ENCODE measurements around the gene UBE2E2. TPM values are rescaled to one million over a fixed set of nuclear protein-coding genes. Genes with fewer than 3 reads are reported as not detected.

Gene UBE2E2
- total and polyA plus RNA-seq, 7 experiments from 2014 or later: 2.4 to 28.8 (median 15.3) TPM

- Mint-ChIP-seq H3K4me1 (peaks cover 0 to 46% (median 22%) of the 10 kb centered on the region in 7 donors), H3K27ac (no peak overlapping the region), H3K36me3 (peaks cover 0 to 5% (median 0%) of the 10 kb centered on the region in 5 donors), H3K27me3 (no peaks in the 10 kb centered on the region), H3K4me3 (peak overlapping the region in 1 of 10 donors; percentile 8), H3K9me3 (no peaks in the 10 kb centered on the region)
- Histone ChIP-seq H3K4me3 (ENCODE audit: low read length) (no peak overlapping the region), H3K4me1 (ENCODE audit: control insufficient read depth in 2 of 2, insufficient read depth in 2 of 2, low read length in 2 of 2) (no peaks in the 10 kb centered on the region), H3K36me3 (ENCODE audit: control insufficient read depth in 2 of 3, insufficient read depth in 3 of 3, low read length in 3 of 3) (no peaks in the 10 kb centered on the region), H3K27ac (ENCODE audit: low read depth, low read length) (no peak overlapping the region), H3K27me3 (ENCODE audit: control insufficient read depth in 2 of 2, insufficient read depth in 2 of 2, low read length in 2 of 2) (no peaks in the 10 kb centered on the region), H3K9me3 (ENCODE audit: control insufficient read depth in 2 of 3, low read length in 3 of 3) (no peaks in the 10 kb centered on the region)
- CTCF ChIA-PET: interaction anchor here (0.7 to 1.2 kb wide), 2 partner anchors 54 to 382 kb away, joined by 3 to 8 read pairs; no protein-coding TSS in a partner anchor
- intact Hi-C loops (cut with micrococcal nuclease): no loop called here
- DNase-seq (no peak), ATAC-seq (no peak)
- POLR2A ChIA-PET: interaction anchor here (0.8 kb wide), 1 partner anchor 58 kb away, joined by 4 read pairs; no protein-coding TSS in a partner anchor
These were observed 45.5 kb downstream of the UBE2E2 start for GRCh38 chr3:23248594-23249131.

- no peak overlapping the region for H3K27ac Mint-ChIP-seq
- no peaks in the 10 kb centered on the region for H3K9me3 ChIP-seq (ENCODE audit: control insufficient read depth in 2 of 3, low read length in 3 of 3)
- peaks cover 0 to 56% (median 31%) of the 10 kb centered on the region in 7 donors for H3K4me1 Mint-ChIP-seq
- ATAC-seq (no peak), DNase-seq (no peak)
- intact Hi-C loops (cut with micrococcal nuclease): no loop called here
- no peaks in the 10 kb centered on the region for H3K4me1 ChIP-seq (ENCODE audit: control insufficient read depth in 2 of 2, insufficient read depth in 2 of 2, low read length in 2 of 2)
- no peak overlapping the region for H3K27ac ChIP-seq (ENCODE audit: low read depth, low read length)
- ChIA-PET CTCF (no interaction called here), POLR2A (no interaction called here)
- H3K36me3 Mint-ChIP-seq: peaks cover 0 to 5% (median 0%) of the 10 kb centered on the region in 5 donors
- no peaks in the 10 kb centered on the region for H3K36me3 ChIP-seq (ENCODE audit: control insufficient read depth in 2 of 3, insufficient read depth in 3 of 3, low read length in 3 of 3)
- no peak overlapping the region for H3K4me3 Mint-ChIP-seq
- H3K4me3 ChIP-seq (ENCODE audit: low read length): no peak overlapping the region
- H3K9me3 Mint-ChIP-seq: no peaks in the 10 kb centered on the region
- no peaks in the 10 kb centered on the region for H3K27me3 Mint-ChIP-seq
- H3K27me3 ChIP-seq (ENCODE audit: control insufficient read depth in 2 of 2, insufficient read depth in 2 of 2, low read length in 2 of 2): no peaks in the 10 kb centered on the region
These were observed 46.8 kb downstream of the UBE2E2 start for GRCh38 chr3:23249961-23250360.

- no peaks in the 10 kb centered on the region for H3K9me3 Mint-ChIP-seq
- CTCF ChIA-PET: interaction anchor here (0.7 kb wide), 1 partner anchor 21 kb away, joined by 3 read pairs; no protein-coding TSS in a partner anchor
- H3K36me3 Mint-ChIP-seq: peaks cover 0 to 9% (median 0%) of the 10 kb centered on the region in 5 donors
- Histone ChIP-seq H3K27ac (ENCODE audit: low read depth, low read length) (no peak overlapping the region), H3K27me3 (ENCODE audit: control insufficient read depth in 2 of 2, insufficient read depth in 2 of 2, low read length in 2 of 2) (no peaks in the 10 kb centered on the region), H3K4me1 (ENCODE audit: control insufficient read depth in 2 of 2, insufficient read depth in 2 of 2, low read length in 2 of 2) (no peaks in the 10 kb centered on the region), H3K36me3 (ENCODE audit: control insufficient read depth in 2 of 3, insufficient read depth in 3 of 3, low read length in 3 of 3) (no peaks in the 10 kb centered on the region), H3K4me3 (ENCODE audit: low read length) (no peak overlapping the region), H3K9me3 (ENCODE audit: control insufficient read depth in 2 of 3, low read length in 3 of 3) (no peaks in the 10 kb centered on the region)
- no peak overlapping the region for H3K4me3 Mint-ChIP-seq
- POLR2A ChIA-PET: no interaction called here
- ATAC-seq: no peak
- no peak for DNase-seq
- peaks cover 0 to 61% (median 36%) of the 10 kb centered on the region in 7 donors for H3K4me1 Mint-ChIP-seq
- no peaks in the 10 kb centered on the region for H3K27me3 Mint-ChIP-seq
- intact Hi-C loops (cut with micrococcal nuclease): no loop called here
- H3K27ac Mint-ChIP-seq: no peak overlapping the region
These were observed 49.0 kb downstream of the UBE2E2 start for GRCh38 chr3:23252122-23252521.

GRCh38 chr3:23253214-23253613, 50.1 kb downstream of the UBE2E2 start:
- no peaks in the 10 kb centered on the region for H3K9me3 ChIP-seq (ENCODE audit: control insufficient read depth in 2 of 3, low read length in 3 of 3)
- intact Hi-C loops (cut with micrococcal nuclease): no loop called here
- H3K4me3 ChIP-seq (ENCODE audit: low read length): no peak overlapping the region
- no peaks in the 10 kb centered on the region for H3K36me3 ChIP-seq (ENCODE audit: control insufficient read depth in 2 of 3, insufficient read depth in 3 of 3, low read length in 3 of 3)
- H3K4me1 Mint-ChIP-seq: peaks cover 0 to 60% (median 31%) of the 10 kb centered on the region in 7 donors
- H3K27me3 Mint-ChIP-seq: no peaks in the 10 kb centered on the region
- ATAC-seq: no peak
- CTCF ChIA-PET: no interaction called here
- H3K4me1 ChIP-seq (ENCODE audit: control insufficient read depth in 2 of 2, insufficient read depth in 2 of 2, low read length in 2 of 2): no peaks in the 10 kb centered on the region
- no peak overlapping the region for H3K4me3 Mint-ChIP-seq
- no peak overlapping the region for H3K27ac ChIP-seq (ENCODE audit: low read depth, low read length)
- H3K27me3 ChIP-seq (ENCODE audit: control insufficient read depth in 2 of 2, insufficient read depth in 2 of 2, low read length in 2 of 2): no peaks in the 10 kb centered on the region
- H3K9me3 Mint-ChIP-seq: peaks cover 0 to 5% (median 0%) of the 10 kb centered on the region in 11 donors
- H3K36me3 Mint-ChIP-seq: peaks cover 0 to 8% (median 0%) of the 10 kb centered on the region in 5 donors
- no peak overlapping the region for H3K27ac Mint-ChIP-seq
- POLR2A ChIA-PET: no interaction called here
- DNase-seq: no peak

GRCh38 chr3:23254282-23254681, 51.2 kb downstream of the UBE2E2 start:
- ATAC-seq: no peak
- POLR2A ChIA-PET: no interaction called here
- Mint-ChIP-seq H3K4me3 (no peak overlapping the region), H3K36me3 (peaks cover 0 to 8% (median 0%) of the 10 kb centered on the region in 5 donors), H3K9me3 (peaks cover 0 to 5% (median 0%) of the 10 kb centered on the region in 11 donors), H3K27ac (no peak overlapping the region), H3K27me3 (no peaks in the 10 kb centered on the region), H3K4me1 (peaks cover 0 to 54% (median 28%) of the 10 kb centered on the region in 7 donors)
- H3K9me3 ChIP-seq (ENCODE audit: control insufficient read depth in 2 of 3, low read length in 3 of 3): no peaks in the 10 kb centered on the region
- H3K4me3 ChIP-seq (ENCODE audit: low read length): no peak overlapping the region
- no peaks in the 10 kb centered on the region for H3K27me3 ChIP-seq (ENCODE audit: control insufficient read depth in 2 of 2, insufficient read depth in 2 of 2, low read length in 2 of 2)
- no peaks in the 10 kb centered on the region for H3K36me3 ChIP-seq (ENCODE audit: control insufficient read depth in 2 of 3, insufficient read depth in 3 of 3, low read length in 3 of 3)
- no peak for DNase-seq
- CTCF ChIA-PET: interaction anchor here (0.7 kb wide), 1 partner anchor 23 kb away, joined by 3 read pairs; no protein-coding TSS in a partner anchor
- no peaks in the 10 kb centered on the region for H3K4me1 ChIP-seq (ENCODE audit: control insufficient read depth in 2 of 2, insufficient read depth in 2 of 2, low read length in 2 of 2)
- intact Hi-C loops (cut with micrococcal nuclease): no loop called here
- H3K27ac ChIP-seq (ENCODE audit: low read depth, low read length): no peak overlapping the region

- Histone ChIP-seq H3K36me3 (ENCODE audit: control insufficient read depth in 2 of 3, insufficient read depth in 3 of 3, low read length in 3 of 3) (no peaks in the 10 kb centered on the region), H3K4me1 (ENCODE audit: control insufficient read depth in 2 of 2, insufficient read depth in 2 of 2, low read length in 2 of 2) (no peaks in the 10 kb centered on the region), H3K4me3 (ENCODE audit: low read length) (no peak overlapping the region), H3K9me3 (ENCODE audit: control insufficient read depth in 2 of 3, low read length in 3 of 3) (no peaks in the 10 kb centered on the region), H3K27ac (ENCODE audit: low read depth, low read length) (no peak overlapping the region), H3K27me3 (ENCODE audit: control insufficient read depth in 2 of 2, insufficient read depth in 2 of 2, low read length in 2 of 2) (no peaks in the 10 kb centered on the region)
- peaks cover 0 to 51% (median 26%) of the 10 kb centered on the region in 7 donors for H3K4me1 Mint-ChIP-seq
- H3K27me3 Mint-ChIP-seq: no peaks in the 10 kb centered on the region
- intact Hi-C loops (cut with micrococcal nuclease): no loop called here
- ChIA-PET POLR2A (interaction anchor here (0.7 kb wide), 1 partner anchor 106 kb away, joined by 3 read pairs; no protein-coding TSS in a partner anchor), CTCF (interaction anchor here (0.7 kb wide), 1 partner anchor 23 kb away, joined by 3 read pairs; no protein-coding TSS in a partner anchor)
- no peak overlapping the region for H3K27ac Mint-ChIP-seq
- peaks cover 0 to 5% (median 0%) of the 10 kb centered on the region in 11 donors for H3K9me3 Mint-ChIP-seq
- H3K4me3 Mint-ChIP-seq: no peak overlapping the region
- ATAC-seq: no peak
- DNase-seq: no peak
- peaks cover 0 to 8% (median 4%) of the 10 kb centered on the region in 5 donors for H3K36me3 Mint-ChIP-seq
These were observed 51.7 kb downstream of the UBE2E2 start for GRCh38 chr3:23254835-23255234.
